CD4-positive, CD25-positive, alpha-beta regulatory T cell (primary cell): ENCODE results near the gene GJC2. TPM values are rescaled to one million over a fixed set of nuclear protein-coding genes. Genes with fewer than 3 reads are reported as not detected.

ENCODE experiments used
- ATAC-seq, 2 donors: fragments of 150-1000 bp; cut with Tn5 transposase; one replicate each; pipeline ENCODE4 v1.10.0; 2021; ENCODE audit warnings: low read depth in 2 of 2, moderate number of reproducible peaks in 2 of 2, moderate library complexity in 1 of 2
- DNase-seq, 3 donors: peaks; one replicate each; pipeline versions ENCODE4 v3.0.0 to v3.0.0-alpha.2; 2012 to 2022; ENCODE audit warnings: mixed read lengths in 1 of 3
- H3K27ac ChIP-seq: one replicate; pipeline ENCODE4 v1.7.0; 2013; ENCODE audit warnings: mild to moderate bottlenecking, low read length; ENCODE audit not compliant: insufficient read depth, poor library complexity, severe bottlenecking
- H3K27me3 ChIP-seq: one replicate; pipeline ENCODE4 v1.7.0; 2013; ENCODE audit warnings: low read length; ENCODE audit not compliant: control insufficient read depth, insufficient read depth
- H3K36me3 ChIP-seq: one replicate; pipeline ENCODE4 v1.7.0; 2013; ENCODE audit warnings: mild to moderate bottlenecking, low read length, moderate library complexity; ENCODE audit not compliant: control insufficient read depth, insufficient read depth
- H3K4me1 ChIP-seq: 2 replicates; pipeline ENCODE4 v1.7.0; 2013; ENCODE audit warnings: mild to moderate bottlenecking, low read length; ENCODE audit not compliant: insufficient read depth, control insufficient read depth, poor library complexity, severe bottlenecking
- H3K4me3 ChIP-seq: one replicate; pipeline ENCODE4 v1.7.0; 2013; ENCODE audit warnings: low read depth, mild to moderate bottlenecking, low read length, moderate library complexity
- H3K9me3 ChIP-seq, 2 experiments: 1 replicate in 1 of 2; 2 replicates in 1 of 2; pipeline ENCODE4 v1.7.0; 2013; ENCODE audit warnings: low read length in 2 of 2, mild to moderate bottlenecking in 1 of 2, moderate library complexity in 1 of 2; ENCODE audit not compliant: control insufficient read depth in 2 of 2
- H3K27ac Mint-ChIP-seq, 3 donors: one replicate each; pipeline ENCODE4 v1.8.0; 2020 to 2022; ENCODE audit warnings: mild to moderate bottlenecking in 3 of 3, mixed read lengths in 3 of 3, moderate library complexity in 2 of 3
- H3K27me3 Mint-ChIP-seq: one replicate; pipeline ENCODE4 v1.8.0; 2022; ENCODE audit warnings: mild to moderate bottlenecking, mixed read lengths
- H3K36me3 Mint-ChIP-seq: one replicate; pipeline ENCODE4 v1.8.0; 2020; ENCODE audit warnings: mixed read lengths
- H3K4me1 Mint-ChIP-seq, 4 donors: one replicate each; pipeline ENCODE4 v1.8.0; 2020 to 2022; ENCODE audit warnings: mixed read lengths in 4 of 4, mild to moderate bottlenecking in 1 of 4
- H3K4me3 Mint-ChIP-seq, 4 donors: one replicate each; pipeline ENCODE4 v1.8.0; 2020 to 2022; ENCODE audit warnings: mild to moderate bottlenecking in 4 of 4, mixed read lengths in 4 of 4, moderate library complexity in 3 of 4
- H3K9me3 Mint-ChIP-seq, 7 donors: one replicate each; pipeline ENCODE4 v1.8.0; 2020 to 2022; ENCODE audit warnings: mixed read lengths in 7 of 7, mild to moderate bottlenecking in 3 of 7, moderate library complexity in 2 of 7
- polyA plus RNA-seq, 4 donors: library from polyadenylated mRNA; unstranded; fragments of 300-500 nt; fragmentation: Illumina TruSeq; gene quantifications; one replicate each; pipeline ENCODE4 v1.2.3, GENCODE V29; 2021
- total RNA-seq: library from RNA; stranded (reverse); gene quantifications from one replicate; pipeline ENCODE4 v1.2.3, GENCODE V29; 2022

GJC2 gene
- total and polyA plus RNA-seq, 5 donors from 2014 or later = 2.8 TPM; not detected in 4

- peak overlapping the region; percentile 74 to 98 (median 97) for H3K27ac Mint-ChIP-seq
- Histone ChIP-seq H3K27me3 (no peaks in the 10 kb centered on the region), H3K36me3 (peaks cover 5% of the 10 kb centered on the region), H3K27ac (peak overlapping the region; percentile 98), H3K9me3 (no peaks in the 10 kb centered on the region), H3K4me3 (no peak overlapping the region), H3K4me1 (peaks cover 26% of the 10 kb centered on the region)
- H3K4me3 Mint-ChIP-seq = peak overlapping the region in 3 of 4 donors; percentile 69 to 93 (median 74)
- H3K9me3 Mint-ChIP-seq = no peaks in the 10 kb centered on the region
- no peak for DNase-seq
- ATAC-seq = no peak
- no peaks in the 10 kb centered on the region for H3K36me3 Mint-ChIP-seq
- H3K4me1 Mint-ChIP-seq = peaks cover 0 to 53% (median 24%) of the 10 kb centered on the region in 4 donors
- peaks cover 5% of the 10 kb centered on the region for H3K27me3 Mint-ChIP-seq
Observed at GRCh38 chr1:228163776-228164519, 14.2 kb downstream of the GJC2 start.

- H3K4me1 Mint-ChIP-seq = peaks cover 0 to 60% (median 27%) of the 10 kb centered on the region in 4 donors
- H3K27me3 ChIP-seq = no peaks in the 10 kb centered on the region
- DNase-seq (no peak), ATAC-seq (no peak)
- peaks cover 5% of the 10 kb centered on the region for H3K27me3 Mint-ChIP-seq
- peak overlapping the region; percentile 85 for H3K4me3 ChIP-seq
- peaks cover 6% of the 10 kb centered on the region for H3K36me3 Mint-ChIP-seq
- peaks cover 26% of the 10 kb centered on the region for H3K4me1 ChIP-seq
- peak overlapping the region; percentile 98 for H3K27ac ChIP-seq
- H3K9me3 ChIP-seq = no peaks in the 10 kb centered on the region
- H3K27ac Mint-ChIP-seq = peak overlapping the region; percentile 96 to 98 (median 97)
- H3K9me3 Mint-ChIP-seq = no peaks in the 10 kb centered on the region
- H3K4me3 Mint-ChIP-seq = peak overlapping the region; percentile 91 to 95 (median 93)
- peaks cover 5% of the 10 kb centered on the region for H3K36me3 ChIP-seq
Observed at GRCh38 chr1:228164561-228165371, 15.0 kb downstream of the GJC2 start.

- peak within 1 kb of the TSS; percentile 91 to 95 (median 93) for H3K4me3 Mint-ChIP-seq
- peak within 1 kb of the TSS; percentile 85 for H3K4me3 ChIP-seq
- peak; percentile 99 to 100 (median 100) for DNase-seq
- H3K4me1 Mint-ChIP-seq = peaks cover 0 to 60% (median 27%) of the 10 kb centered on the region in 4 donors
- H3K9me3 Mint-ChIP-seq = no peaks in the 10 kb centered on the region
- H3K9me3 ChIP-seq = no peaks in the 10 kb centered on the region
- H3K27me3 Mint-ChIP-seq = peaks cover 5% of the 10 kb centered on the region
- no peaks in the 10 kb centered on the region for H3K27me3 ChIP-seq
- peaks cover 5% of the 10 kb centered on the region for H3K36me3 ChIP-seq
- peak within 1 kb of the TSS; percentile 98 for H3K27ac ChIP-seq
- peaks cover 6% of the 10 kb centered on the region for H3K36me3 Mint-ChIP-seq
- peak; percentile 84 for ATAC-seq
- peak within 1 kb of the TSS; percentile 97 to 98 (median 97) for H3K27ac Mint-ChIP-seq
- peaks cover 26% of the 10 kb centered on the region for H3K4me1 ChIP-seq
Observed at GRCh38 chr1:228165372-228166169, 15.8 kb downstream of the GJC2 start, which contains the start of gene IBA57. Gene IBA57, plus strand, starts transcription at chr1:228165804. Its CDS starts 13 bp downstream, at chr1:228165817.

- H3K27me3 Mint-ChIP-seq = peaks cover 5% of the 10 kb centered on the region
- peaks cover 6% of the 10 kb centered on the region for H3K36me3 Mint-ChIP-seq
- Histone ChIP-seq H3K27me3 (no peaks in the 10 kb centered on the region), H3K36me3 (peaks cover 5% of the 10 kb centered on the region), H3K9me3 (no peaks in the 10 kb centered on the region), H3K27ac (peak overlapping the region; percentile 98), H3K4me3 (peak overlapping the region; percentile 67), H3K4me1 (peaks cover 26% of the 10 kb centered on the region)
- no peaks in the 10 kb centered on the region for H3K9me3 Mint-ChIP-seq
- H3K27ac Mint-ChIP-seq = peak overlapping the region; percentile 97 to 98 (median 97)
- ATAC-seq (peak in 1 of 2 donors; percentile 0), DNase-seq (peak in 2 of 3 donors; percentile 42 to 69)
- peak overlapping the region; percentile 87 to 93 (median 92) for H3K4me3 Mint-ChIP-seq
- H3K4me1 Mint-ChIP-seq = peaks cover 0 to 58% (median 27%) of the 10 kb centered on the region in 4 donors
Observed at GRCh38 chr1:228166170-228166936, 16.6 kb downstream of the GJC2 start.

DNA sequence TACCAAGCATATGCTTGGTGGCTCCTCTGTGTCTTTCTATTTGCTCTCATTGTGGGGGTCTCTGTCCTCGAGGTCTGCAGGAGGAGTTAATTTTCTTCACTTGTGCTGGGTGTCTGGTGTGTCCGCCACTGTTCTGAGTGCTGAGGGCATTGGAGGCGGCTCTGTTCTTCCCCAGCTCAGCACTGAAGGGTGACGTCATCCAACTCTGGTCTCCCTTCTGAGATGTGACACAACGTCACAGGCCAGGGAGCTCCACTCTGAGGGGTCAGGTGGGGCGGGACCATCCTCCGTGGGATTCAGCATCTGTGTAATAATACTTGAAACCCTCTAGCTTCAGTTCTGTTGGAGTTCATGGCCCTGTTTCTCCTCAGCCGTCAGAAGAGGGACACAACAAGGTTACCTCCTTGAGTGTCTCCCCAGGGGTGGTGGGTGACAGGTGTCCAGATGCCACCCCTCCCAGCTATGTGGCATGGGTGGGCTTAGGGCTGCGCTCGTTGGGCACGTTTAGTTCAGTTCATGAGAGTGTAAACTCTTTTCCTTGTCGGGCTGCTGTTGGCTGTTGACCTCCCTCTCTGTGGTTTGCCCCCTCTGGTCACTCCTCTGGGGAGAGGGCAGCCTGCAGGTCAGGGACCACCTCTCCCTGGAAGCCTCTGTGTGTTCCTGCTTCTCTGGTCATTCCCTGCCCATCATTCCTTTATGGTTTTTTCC lies 19.0 kb downstream of the GJC2 start:
- Histone ChIP-seq H3K9me3 (no peaks in the 10 kb centered on the region), H3K4me3 (no peak overlapping the region), H3K27ac (no peak overlapping the region), H3K36me3 (peaks cover 5% of the 10 kb centered on the region), H3K27me3 (no peaks in the 10 kb centered on the region), H3K4me1 (peaks cover 16% of the 10 kb centered on the region)
- peaks cover 0 to 57% (median 30%) of the 10 kb centered on the region in 4 donors for H3K4me1 Mint-ChIP-seq
- peak overlapping the region; percentile 31 to 97 (median 85) for H3K27ac Mint-ChIP-seq
- DNase-seq = no peak
- peaks cover 6% of the 10 kb centered on the region for H3K36me3 Mint-ChIP-seq
- no peak for ATAC-seq
- no peaks in the 10 kb centered on the region for H3K9me3 Mint-ChIP-seq
- H3K4me3 Mint-ChIP-seq = peak overlapping the region in 2 of 4 donors; percentile 10 to 75
- H3K27me3 Mint-ChIP-seq = peaks cover 5% of the 10 kb centered on the region

DNA sequence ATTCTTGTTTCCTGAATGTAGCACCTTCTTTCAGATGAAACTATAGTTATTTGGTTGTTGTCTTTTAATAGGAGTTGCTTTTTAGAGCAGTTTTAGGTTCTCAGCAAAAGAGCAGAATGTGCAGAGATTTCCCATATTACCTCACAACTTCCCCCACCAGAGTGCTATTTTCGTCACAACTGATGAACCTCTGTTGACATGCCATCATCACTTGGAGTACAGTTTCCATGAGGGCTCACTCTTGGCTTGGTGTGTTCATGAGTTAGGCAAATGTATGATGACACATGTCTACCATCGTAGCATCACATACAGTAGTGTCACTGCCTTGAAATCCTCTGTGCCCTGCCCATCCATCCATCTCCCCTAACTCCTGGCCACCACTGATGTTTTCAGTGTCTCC lies 19.6 kb downstream of the GJC2 start:
- H3K4me3 Mint-ChIP-seq = peak overlapping the region in 1 of 4 donors; percentile 75
- H3K36me3 Mint-ChIP-seq = peaks cover 6% of the 10 kb centered on the region
- DNase-seq = no peak
- Histone ChIP-seq H3K4me3 (no peak overlapping the region), H3K9me3 (no peaks in the 10 kb centered on the region), H3K4me1 (peaks cover 16% of the 10 kb centered on the region), H3K27ac (no peak overlapping the region), H3K27me3 (no peaks in the 10 kb centered on the region), H3K36me3 (peaks cover 5% of the 10 kb centered on the region)
- peaks cover 5% of the 10 kb centered on the region for H3K27me3 Mint-ChIP-seq
- no peak for ATAC-seq
- H3K4me1 Mint-ChIP-seq = peaks cover 0 to 51% (median 26%) of the 10 kb centered on the region in 4 donors
- H3K27ac Mint-ChIP-seq = peak overlapping the region; percentile 31 to 85 (median 39)
- H3K9me3 Mint-ChIP-seq = no peaks in the 10 kb centered on the region
